DMS79 treated with DMSO at 0.1 percent for 48 hours (cell line): ENCODE results near the gene FOXRED1.
"Not testable (repeated sequence)": the region's sequence is repeated elsewhere in the genome, so short reads cannot be mapped to it uniquely, and the experiment has no call there.

Experiments
- DNase-seq: peaks from one replicate; lab custom pipeline; 2025; lab: John Stamatoyannopoulos, UW

The FOXRED1 gene

DNA sequence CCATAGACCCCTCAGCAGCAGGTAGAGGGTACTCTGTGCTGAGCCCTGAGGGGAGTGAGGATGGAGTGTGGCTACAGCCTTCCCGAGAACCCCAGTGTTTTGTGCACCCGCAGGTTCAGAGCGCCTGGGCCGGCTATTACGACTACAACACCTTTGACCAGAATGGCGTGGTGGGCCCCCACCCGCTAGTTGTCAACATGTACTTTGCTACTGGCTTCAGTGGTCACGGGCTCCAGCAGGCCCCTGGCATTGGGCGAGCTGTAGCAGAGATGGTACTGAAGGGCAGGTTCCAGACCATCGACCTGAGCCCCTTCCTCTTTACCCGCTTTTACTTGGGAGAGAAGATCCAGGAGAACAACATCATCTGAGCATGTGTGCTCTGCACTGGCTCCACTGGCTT, 8.4 kb downstream of the FOXRED1 start:
- DNase-seq: no peak

DNA sequence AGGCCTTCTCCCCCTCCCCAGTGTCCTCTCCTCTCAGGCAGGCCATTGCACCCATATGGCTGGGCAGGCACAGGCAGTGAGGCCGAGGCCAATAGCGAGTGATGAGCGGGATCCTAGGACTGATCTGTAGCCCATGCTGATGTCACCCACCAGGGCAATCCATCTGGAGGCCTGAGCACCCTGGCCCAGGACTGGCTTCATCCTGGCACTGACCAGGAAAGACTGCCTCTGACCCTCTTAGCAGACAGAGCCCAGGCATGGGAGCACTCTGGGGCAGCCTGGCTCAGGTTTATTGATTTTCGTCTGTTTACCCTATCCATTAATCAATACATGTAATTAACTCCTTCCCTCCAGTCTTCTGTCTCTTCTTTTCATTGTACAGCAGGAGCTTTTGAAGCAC, 8.8 kb downstream of the FOXRED1 start:
- DNase-seq: no peak

DNA sequence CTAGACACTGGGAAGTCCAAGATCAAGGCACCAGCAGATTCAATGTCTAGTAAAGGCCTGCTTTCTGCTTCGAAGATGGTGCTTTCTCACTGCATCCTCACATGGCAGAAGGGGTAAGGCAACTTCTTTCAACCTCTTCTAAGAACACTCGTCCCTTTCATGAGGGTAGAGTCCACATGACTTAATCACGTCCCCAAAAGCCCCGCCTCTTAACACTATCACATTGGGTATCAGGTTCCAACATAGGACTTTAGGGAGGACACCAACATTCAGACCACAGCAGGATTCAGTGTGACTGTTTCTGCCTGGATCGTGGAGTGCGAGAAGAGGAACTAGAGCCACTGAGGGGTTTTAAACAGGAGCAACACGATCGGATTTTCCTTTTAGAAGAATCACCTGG, 10.2 kb downstream of the FOXRED1 start:
- DNase-seq: no peak

GRCh38 chr11:126280595-126280994, 11.6 kb downstream of the FOXRED1 start:
- no peak for DNase-seq

DNA sequence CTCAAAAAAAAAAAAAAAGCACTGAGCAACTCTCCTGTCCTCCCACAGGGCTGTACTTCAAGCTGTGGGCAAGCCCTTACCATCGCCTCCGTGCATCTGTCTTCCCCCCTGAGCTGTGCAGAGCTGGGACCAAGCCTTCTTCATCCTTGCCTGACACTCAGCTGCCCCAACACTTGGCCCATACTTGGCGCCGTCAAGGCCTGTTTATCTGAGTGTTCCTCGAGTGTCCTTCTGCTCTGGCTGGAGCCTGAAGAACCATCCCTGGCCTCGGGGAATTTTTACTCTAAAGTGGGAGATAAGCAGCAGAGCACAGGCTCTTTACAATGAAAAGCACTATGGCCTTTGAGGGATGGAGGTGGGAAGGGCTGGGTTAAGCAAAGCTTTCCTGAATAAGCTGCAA, 12.3 kb downstream of the FOXRED1 start:
- DNase-seq: peak; percentile 99

DNA sequence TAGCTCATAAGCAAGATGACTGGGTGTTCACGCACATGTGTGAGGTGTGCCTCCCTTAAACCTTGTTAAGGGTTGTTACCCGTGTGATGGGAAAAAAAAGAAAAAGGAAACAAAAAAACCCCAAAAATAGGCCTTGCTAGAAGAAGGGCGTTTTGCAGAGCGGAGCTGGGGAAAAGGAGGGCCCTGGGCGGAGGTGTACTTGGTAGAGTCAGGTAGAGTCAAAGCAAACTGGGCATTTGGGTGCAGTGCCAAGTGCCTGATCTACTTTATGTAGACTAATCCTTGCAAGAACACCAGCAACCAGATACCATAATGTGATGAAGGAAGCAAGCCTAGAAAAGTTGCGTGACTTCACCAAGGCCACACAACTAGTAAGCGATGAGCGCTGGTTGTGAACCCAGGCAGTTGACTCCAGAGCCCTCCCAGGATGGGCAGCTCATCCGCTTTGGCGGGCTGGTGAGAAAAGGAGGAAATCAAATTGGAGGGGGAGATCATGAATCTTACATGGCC, 12.8 kb downstream of the FOXRED1 start:
- DNase-seq: no peak

GRCh38 chr11:126282361-126282735, 13.4 kb downstream of the FOXRED1 start:
- DNase-seq: peak; percentile 54

DNA sequence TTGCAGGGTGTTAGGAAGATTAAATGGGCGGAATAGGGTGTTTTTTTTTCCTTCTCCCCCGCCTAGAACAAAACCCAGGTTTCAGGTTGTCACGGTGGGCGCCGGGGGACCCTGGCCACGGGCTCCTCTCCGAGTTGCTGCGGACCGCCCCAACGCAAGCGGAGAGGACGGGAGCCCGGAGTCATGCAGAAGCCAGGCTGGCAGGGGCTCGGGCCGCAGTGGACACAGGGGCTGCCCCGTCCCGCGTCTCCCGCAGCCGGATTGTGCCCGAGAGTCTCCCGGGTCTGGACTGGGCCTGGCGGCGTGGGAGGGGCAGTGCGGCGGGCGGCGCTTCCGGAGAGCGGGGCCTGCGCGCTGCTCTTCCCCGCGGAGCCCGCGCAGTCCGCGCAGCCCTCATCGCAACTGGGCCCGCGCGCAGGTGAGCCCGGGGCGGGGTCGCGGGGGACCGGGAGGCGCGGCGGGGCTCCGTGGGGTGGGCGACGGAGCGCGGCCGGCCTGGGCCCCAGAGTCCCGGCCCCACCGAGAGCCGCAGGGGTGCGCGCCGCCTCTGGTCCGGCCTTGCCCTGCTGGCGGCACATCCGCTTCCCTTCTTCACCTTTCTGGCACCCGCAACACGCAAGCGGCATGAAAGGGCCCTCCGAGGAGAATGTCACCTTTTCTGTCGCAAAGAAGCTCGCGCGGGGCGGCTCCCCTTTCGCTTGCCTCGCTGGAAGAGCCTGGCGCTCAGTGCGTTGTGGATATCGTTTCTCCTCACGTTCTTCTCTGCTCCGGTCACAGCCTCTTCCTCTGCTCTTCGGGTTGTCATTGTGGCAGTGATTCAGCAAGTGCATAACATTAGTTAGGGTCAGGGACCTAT, 14.0 kb downstream of the FOXRED1 start, which contains the start of gene TIRAP:
Gene TIRAP (plus strand): TSS at position 358 of the 856 bp plus-strand sequence. CDS start 7,802 bp downstream, outside the sequence.
- peak; percentile 72 for DNase-seq

GRCh38 chr11:126284829-126285228, 15.9 kb downstream of the FOXRED1 start:
- DNase-seq: peak; percentile 96

GRCh38 chr11:126288237-126288636, 19.3 kb downstream of the FOXRED1 start:
- no peak for DNase-seq

DNA sequence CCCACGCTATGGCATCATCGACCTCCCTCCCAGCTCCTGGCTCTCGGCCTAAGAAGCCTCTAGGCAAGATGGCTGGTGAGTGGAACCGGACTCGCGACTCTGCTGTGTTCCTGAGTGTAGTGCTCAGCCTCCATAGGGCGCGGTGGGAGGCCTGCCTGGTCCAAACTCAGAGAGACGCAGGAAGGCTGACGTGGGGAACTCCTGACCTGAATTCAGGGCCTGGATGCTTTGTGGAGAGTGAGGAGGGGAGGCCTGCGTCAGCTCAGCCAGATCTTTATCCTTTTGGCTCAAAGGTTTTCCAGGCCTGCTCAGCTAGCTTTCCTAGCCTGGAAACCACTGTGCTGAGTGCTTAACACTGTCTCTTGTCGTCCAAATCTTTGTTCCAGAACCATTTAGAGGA, 21.9 kb downstream of the FOXRED1 start:
- DNase-seq: no peak

DNA sequence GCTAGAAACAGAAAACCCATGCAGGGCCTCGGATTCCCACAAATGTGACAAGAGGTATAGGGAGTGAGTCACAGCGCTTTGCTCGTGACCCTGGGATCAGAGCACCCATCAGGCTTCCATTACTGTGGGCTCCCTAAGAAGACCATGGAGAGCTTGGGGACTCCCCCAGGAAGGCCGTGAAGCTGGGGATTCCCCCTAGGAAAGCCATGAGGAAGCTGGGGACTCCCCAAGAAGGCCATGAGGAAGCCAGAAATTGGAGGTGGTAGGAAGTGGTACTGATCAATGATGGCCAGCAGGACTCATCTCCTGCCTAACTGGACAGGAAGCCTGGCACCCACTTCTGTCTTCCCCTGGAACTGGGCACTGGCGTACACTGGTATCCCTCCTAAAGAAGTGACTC, 24.8 kb downstream of the FOXRED1 start:
- DNase-seq: no peak

DNA sequence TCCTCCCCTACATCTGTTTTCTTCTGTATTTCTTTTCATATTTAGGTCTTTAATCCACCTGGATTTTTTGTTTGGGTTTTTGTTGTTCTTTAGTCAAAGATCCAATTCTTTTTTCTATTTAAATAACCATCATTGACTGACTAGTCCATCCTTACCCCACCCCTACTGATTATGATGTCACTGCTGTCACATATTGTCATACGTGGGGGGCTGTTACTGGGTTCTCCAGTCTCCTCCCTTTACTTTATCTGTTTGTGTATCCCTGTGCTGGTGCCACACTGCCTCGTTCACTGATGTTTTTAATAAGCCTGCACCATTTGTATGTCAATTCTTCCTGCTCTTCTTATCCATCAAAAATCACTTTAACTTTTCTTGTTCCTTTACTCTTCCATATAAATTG, 28.1 kb downstream of the FOXRED1 start:
- no peak for DNase-seq

DNA sequence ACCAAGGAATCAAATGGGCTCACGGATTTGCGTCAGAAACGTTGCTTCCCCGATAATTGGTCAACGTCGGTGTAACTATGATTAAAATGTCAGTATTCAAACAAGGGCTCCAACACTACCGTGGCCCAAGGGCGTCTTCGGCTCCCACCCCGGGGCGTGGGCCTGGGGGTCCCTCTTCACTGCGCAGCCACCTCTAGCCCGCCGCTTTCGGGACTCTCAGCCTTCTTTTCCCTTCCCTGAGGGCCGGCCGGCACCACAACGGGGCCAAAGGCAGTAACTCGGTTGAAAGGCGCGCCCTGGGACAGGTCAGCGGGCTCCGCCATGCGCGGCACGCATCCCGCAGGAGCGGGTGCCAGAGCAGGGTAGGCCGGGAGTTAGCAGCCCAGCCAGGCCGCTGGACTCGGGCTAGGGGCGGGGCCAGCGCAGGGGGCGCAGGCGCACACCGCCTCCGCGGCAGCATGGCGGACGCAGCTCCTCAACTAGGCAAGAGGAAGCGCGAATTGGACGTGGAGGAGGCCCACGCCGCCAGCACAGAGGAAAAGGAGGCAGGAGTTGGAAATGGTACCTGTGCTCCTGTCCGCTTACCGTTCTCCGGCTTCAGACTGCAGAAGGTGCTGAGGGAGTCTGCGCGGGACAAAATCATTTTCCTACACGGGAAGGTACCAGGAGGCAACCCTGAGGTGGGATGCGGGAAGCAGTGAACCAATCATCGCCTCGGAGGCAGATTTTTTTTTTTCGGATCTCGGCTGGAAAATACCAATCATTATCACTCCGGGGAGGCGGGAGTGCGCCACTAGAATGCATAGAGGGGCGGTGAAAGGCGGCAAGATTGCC, 34.9 kb downstream of the FOXRED1 start, which contains the start of gene DCPS:
Gene DCPS (plus strand): TSS at position 438 of the 834 bp plus-strand sequence. CDS start 21 bp downstream, at position 459.
- peak; percentile 98 for DNase-seq

GRCh38 chr11:126304457-126305075, 35.6 kb downstream of the FOXRED1 start:
- peak; percentile 76 for DNase-seq

GRCh38 chr11:126305699-126306098, 36.7 kb downstream of the FOXRED1 start:
- DNase-seq: no peak

- DNase-seq: peak; percentile 13
These were observed 38.8 kb downstream of the FOXRED1 start for GRCh38 chr11:126307706-126308105.

DNA sequence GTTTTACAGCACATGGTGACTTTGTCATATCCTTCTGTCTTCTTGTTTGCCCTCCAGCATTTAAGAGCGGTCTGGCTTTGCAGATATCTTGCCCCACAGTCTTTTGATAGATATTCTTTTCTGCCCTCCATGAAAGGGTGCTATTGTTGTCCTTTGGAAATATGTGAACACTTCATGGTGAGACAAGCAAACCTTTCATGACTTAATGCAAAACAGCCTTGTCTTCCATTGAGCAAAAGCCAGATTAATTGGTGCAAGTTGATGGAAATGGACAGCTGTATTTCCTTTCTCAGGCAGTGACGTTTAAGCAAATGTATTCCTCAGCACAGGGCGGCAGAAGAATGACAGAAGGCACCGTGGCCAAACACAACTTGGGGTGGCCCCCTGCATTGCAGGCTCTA, 39.3 kb downstream of the FOXRED1 start:
- DNase-seq: no peak

DNA sequence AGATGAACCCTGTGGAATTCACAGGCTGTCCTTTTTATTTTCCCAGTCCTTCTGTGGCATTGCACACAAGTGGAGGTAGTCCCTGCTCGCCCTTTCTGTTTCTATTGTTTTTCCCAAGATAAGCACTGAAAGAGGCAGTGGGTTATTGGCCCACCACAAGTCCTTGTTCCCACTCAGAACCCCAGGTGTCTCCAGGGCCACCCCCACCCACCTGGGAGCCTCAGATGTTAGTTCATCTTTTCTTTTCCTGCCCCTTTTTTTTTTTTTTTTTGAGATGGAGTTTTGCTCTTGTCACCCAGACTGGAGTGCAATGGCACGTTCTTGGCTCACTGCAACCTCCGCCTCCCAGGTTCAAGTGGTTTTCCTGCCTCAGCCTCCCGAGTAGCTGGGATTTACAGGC, 39.8 kb downstream of the FOXRED1 start:
- DNase-seq: not testable (repeated sequence)

- DNase-seq: peak; percentile 50
These were observed 41.4 kb downstream of the FOXRED1 start for GRCh38 chr11:126310200-126310991.

GRCh38 chr11:126310992-126311310, 42.0 kb downstream of the FOXRED1 start:
- no peak for DNase-seq
